Keratinocyte (primary cell): ENCODE measurements around the gene PPM1H.

Source experiments
- CTCF ChIP-seq, 3 experiments: IDR thresholded peaks in 1 of 3; conservative IDR thresholded peaks in 1 of 3; optimal IDR thresholded peaks in 1 of 3; 2 replicates in 2 of 3; 3 replicates in 1 of 3; pipeline versions ENCODE3 to v1.5.1; 2011; ENCODE audit warnings: low read length in 3 of 3, mild to moderate bottlenecking in 3 of 3, moderate library complexity in 2 of 3, control low read depth in 1 of 3, inconsistent platforms in 1 of 3; ENCODE audit not compliant: insufficient read depth in 2 of 3; ENCODE audit errors: extremely low read depth in 1 of 3
- EZH2 ChIP-seq: IDR thresholded peaks from one replicate; pipeline ENCODE4 v1.6.1; 2012; ENCODE audit warnings: inconsistent platforms, mild to moderate bottlenecking, low read length, moderate library complexity

- TF ChIP-seq CTCF (optimal IDR thresholded peaks at IDR 0.05 in 1 of 3, IDR thresholded peaks at IDR 0.05 in 1 of 3, conservative IDR thresholded peaks at IDR 0.05 in 1 of 3; ENCODE audit: extremely low read depth in 1 of 3, insufficient read depth in 2 of 3, low read length in 3 of 3), result no peak
- TF ChIP-seq EZH2, result no peak
These were observed 22.3 kb downstream of the PPM1H start for GRCh38 chr12:62912644-62913043.
